LNCaP clone FGC (cell line): ENCODE data around the gene SLC13A3.

Source experiments
- DNase-seq: peaks from one replicate; pipeline ENCODE4 v3.0.0-alpha.2; 2011; ENCODE audit warnings: low read depth
- H3K4me3 ChIP-seq: 2 replicates; pipeline ENCODE4 v1.5.1; 2011; ENCODE audit warnings: mild to moderate bottlenecking, low read depth, low read length, control low read depth
- CTCF ChIP-seq: IDR thresholded peaks from 2 replicates; pipeline ENCODE4 v1.5.1; 2012; ENCODE audit warnings: mild to moderate bottlenecking; ENCODE audit not compliant: control insufficient read depth, insufficient read depth; ENCODE audit errors: extremely low read depth

Gene SLC13A3

GRCh38 chr20:46554828-46555227 lies 96.4 kb downstream of the SLC13A3 start:
- no peak for TF ChIP-seq CTCF
- no peak for DNase-seq
- H3K4me3 ChIP-seq, result no peak overlapping the region

- H3K4me3 ChIP-seq, result no peak overlapping the region
- TF ChIP-seq CTCF, result no peak
- no peak for DNase-seq
These were observed 97.3 kb downstream of the SLC13A3 start for GRCh38 chr20:46553926-46554325.

- TF ChIP-seq CTCF, result no peak
- DNase-seq, result no peak
- no peak overlapping the region for H3K4me3 ChIP-seq
These were observed 98.5 kb downstream of the SLC13A3 start for GRCh38 chr20:46552460-46553420.

GRCh38 chr20:46551522-46552381 lies 99.5 kb downstream of the SLC13A3 start:
- no peak for DNase-seq
- no peak overlapping the region for H3K4me3 ChIP-seq
- TF ChIP-seq CTCF, result no peak

GRCh38 chr20:46550461-46550860 lies 100.8 kb downstream of the SLC13A3 start, which contains the start of gene OCSTAMP:
Gene OCSTAMP, minus strand, starts transcription at chr20:46550654. Its CDS starts 94 bp downstream, at chr20:46550560.
- TF ChIP-seq CTCF, result no peak
- DNase-seq, result no peak
- no peak within 1 kb of the TSS for H3K4me3 ChIP-seq

- DNase-seq, result no peak
- TF ChIP-seq CTCF, result peak; percentile 21; the same call in 1 of the 2 replicates
- no peak overlapping the region for H3K4me3 ChIP-seq
These were observed 101.9 kb downstream of the SLC13A3 start for GRCh38 chr20:46549188-46549972.
